Hepatocyte (in vitro differentiated cells): ENCODE results near the gene PTPRR. TPM values are rescaled to one million over a fixed set of nuclear protein-coding genes. Genes with fewer than 3 reads are reported as not detected.

Experiments used
- DNase-seq: peaks from one replicate; pipeline ENCODE4 v3.0.0-alpha.2; 2016; ENCODE audit warnings: low spot score
- H2AFZ ChIP-seq: fragments of 200-600 bp; sonication (generic); 2 replicates; pipeline ENCODE4 v1.6.0; 2016; ENCODE audit warnings: antibody characterized with exemption, mild to moderate bottlenecking
- H3K27ac ChIP-seq: fragments of 200-600 bp; sonication (generic); 2 replicates; pipeline ENCODE4 v1.5.1; 2016; ENCODE audit warnings: mild to moderate bottlenecking
- H3K27me3 ChIP-seq: fragments of 200-600 bp; sonication (generic); 2 replicates; pipeline ENCODE4 v1.6.1; 2016
- H3K36me3 ChIP-seq: fragments of 200-600 bp; sonication (generic); replicated peaks from 2 replicates; pipeline ENCODE4 v1.5.1; 2016; ENCODE audit warnings: low read depth; ENCODE audit not compliant: insufficient read depth
- H3K4me1 ChIP-seq: fragments of 200-600 bp; sonication (generic); 2 replicates; pipeline ENCODE4 v1.5.1; 2016; ENCODE audit warnings: mild to moderate bottlenecking, moderate library complexity; ENCODE audit not compliant: insufficient read depth
- H3K4me2 ChIP-seq: fragments of 200-600 bp; sonication (generic); 2 replicates; pipeline ENCODE4 v1.6.0; 2016
- H3K4me3 ChIP-seq: fragments of 200-600 bp; sonication (generic); 2 replicates; pipeline ENCODE4 v1.5.1; 2016; ENCODE audit warnings: mild to moderate bottlenecking
- H3K79me2 ChIP-seq: fragments of 200-600 bp; sonication (generic); 2 replicates; pipeline ENCODE4 v1.6.0; 2017; ENCODE audit warnings: mild to moderate bottlenecking
- H3K9me2 ChIP-seq: fragments of 200-600 bp; sonication (generic); replicated peaks from 2 replicates; pipeline ENCODE4 v1.6.0; 2017; ENCODE audit warnings: mild to moderate bottlenecking; ENCODE audit not compliant: insufficient read depth
- H3K9me3 ChIP-seq: fragments of 200-600 bp; sonication (generic); 2 replicates; pipeline ENCODE4 v1.5.1; 2016; ENCODE audit warnings: low read depth, mild to moderate bottlenecking
- H4K20me1 ChIP-seq: fragments of 200-600 bp; sonication (generic); 2 replicates; pipeline ENCODE4 v1.6.0; 2016; ENCODE audit warnings: mild to moderate bottlenecking; ENCODE audit not compliant: insufficient read depth, poor library complexity, severe bottlenecking
- CTCF ChIP-seq: fragments of 200-600 bp; sonication (generic); IDR thresholded peaks from 2 replicates; pipeline ENCODE4 v1.5.1; 2016; ENCODE audit warnings: antibody characterized with exemption, mild to moderate bottlenecking; ENCODE audit not compliant: poor library complexity
- EZH2 ChIP-seq: fragments of 200-600 bp; sonication (generic); IDR thresholded peaks from 2 replicates; pipeline ENCODE4 v1.6.1; 2016; ENCODE audit warnings: antibody characterized with exemption, mild to moderate bottlenecking, borderline replicate concordance
- EZH2phosphoT487 ChIP-seq: fragments of 200-600 bp; sonication (generic); IDR thresholded peaks from one replicate; pipeline ENCODE4 v1.6.1; 2018; ENCODE audit warnings: antibody characterized with exemption, mild to moderate bottlenecking, low read depth, moderate library complexity; ENCODE audit not compliant: unreplicated experiment, severe bottlenecking
- WGBS: methylation state at CpG from one replicate; pipeline ENCODE4 v1.1.6; 2016; ENCODE audit warnings: low lambda C conversion rate; ENCODE audit errors: missing lambda C conversion rate; 5-methylcytosine and 5-hydroxymethylcytosine counted together
- polyA plus RNA-seq: library from polyadenylated mRNA; unstranded; fragments of >200 nt; fragmentation: Nextera tagmentation; extraction: Ambion mirVana; gene quantifications from 2 replicates; pipeline ENCODE4 v1.2.1, GENCODE V29; 2016
- total RNA-seq: library from RNA; depleted of rRNA; stranded (reverse); fragments of >200 nt; gene quantifications from 2 replicates; pipeline ENCODE4 v1.2.3, GENCODE V29; 2014

PTPRR gene
- total and polyA plus RNA-seq, 2 experiments from 2014 or later = 1.9 to 4.8 TPM

GRCh38 chr12:70607107-70607506 is 313.4 kb downstream of the PTPRR start:
- no peak overlapping the region for H3K27ac ChIP-seq

GRCh38 chr12:70605976-70606375 is 314.6 kb downstream of the PTPRR start:
- DNase-seq = no peak
- H3K4me3 ChIP-seq = no peak overlapping the region
- 90% methylated on average over 5 of the region's 5 CpGs for WGBS
- no peaks in the 10 kb centered on the region for H3K9me2 ChIP-seq
- TF ChIP-seq EZH2 (no peak), CTCF (no peak), EZH2phosphoT487 (no peak)
- H4K20me1 ChIP-seq = no peaks in the 10 kb centered on the region
- H3K79me2 ChIP-seq = no peaks in the 10 kb centered on the region
- no peaks in the 10 kb centered on the region for H3K36me3 ChIP-seq
- H3K4me1 ChIP-seq = peaks cover 8% of the 10 kb centered on the region
- no peaks in the 10 kb centered on the region for H3K9me3 ChIP-seq
- H3K27me3 ChIP-seq = peaks cover 32% of the 10 kb centered on the region
- H3K27ac ChIP-seq = no peak overlapping the region
- H3K4me2 ChIP-seq = no peak overlapping the region
- no peak overlapping the region for H2AFZ ChIP-seq

More at GRCh38 chr12:70607107-70607506, 313.4 kb downstream of the PTPRR start:
- H3K27me3 ChIP-seq = peaks cover 33% of the 10 kb centered on the region
- no peak for DNase-seq
- TF ChIP-seq CTCF (no peak), EZH2phosphoT487 (no peak)
- no peaks in the 10 kb centered on the region for H3K79me2 ChIP-seq
- no peaks in the 10 kb centered on the region for H4K20me1 ChIP-seq
- H3K4me1 ChIP-seq = peaks cover 8% of the 10 kb centered on the region
- no peaks in the 10 kb centered on the region for H3K36me3 ChIP-seq
- no peaks in the 10 kb centered on the region for H3K9me3 ChIP-seq
- no peak overlapping the region for H3K4me2 ChIP-seq
- H3K4me3 ChIP-seq = no peak overlapping the region
- no peak overlapping the region for H2AFZ ChIP-seq
- H3K9me2 ChIP-seq = no peaks in the 10 kb centered on the region

- no peak overlapping the region for H3K4me3 ChIP-seq
- WGBS = 93% methylated on average over 4 of the region's 4 CpGs
- H3K9me3 ChIP-seq = no peaks in the 10 kb centered on the region
- H3K9me2 ChIP-seq = no peaks in the 10 kb centered on the region
- H3K79me2 ChIP-seq = no peaks in the 10 kb centered on the region
- TF ChIP-seq CTCF (no peak), EZH2phosphoT487 (no peak), EZH2 (no peak)
- DNase-seq = no peak
- no peak overlapping the region for H3K27ac ChIP-seq
- no peaks in the 10 kb centered on the region for H4K20me1 ChIP-seq
- H2AFZ ChIP-seq = no peak overlapping the region
- peaks cover 22% of the 10 kb centered on the region for H3K27me3 ChIP-seq
- no peak overlapping the region for H3K4me2 ChIP-seq
- no peaks in the 10 kb centered on the region for H3K36me3 ChIP-seq
- H3K4me1 ChIP-seq = peaks cover 8% of the 10 kb centered on the region
These were observed 315.9 kb downstream of the PTPRR start for GRCh38 chr12:70604662-70605061.

DNA sequence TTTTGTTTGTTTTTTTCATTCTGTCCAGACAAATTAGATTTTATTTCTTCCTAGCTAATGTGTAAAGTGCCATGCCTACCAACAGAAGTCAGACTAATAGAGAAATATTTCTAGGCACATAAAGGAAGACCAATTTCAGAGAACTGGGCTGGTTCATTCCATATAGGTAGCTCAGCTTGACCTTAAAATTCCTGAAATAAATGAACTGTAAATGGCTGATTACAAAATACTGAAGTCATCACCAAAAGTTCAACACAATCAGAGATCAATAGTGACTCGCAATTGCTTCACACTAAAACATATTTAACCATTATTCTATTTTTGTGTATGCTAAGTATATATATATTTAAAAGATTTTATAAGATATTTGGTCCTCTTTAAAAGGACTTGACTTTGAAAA is 317.5 kb downstream of the PTPRR start:
- Histone ChIP-seq H3K9me3 (no peaks in the 10 kb centered on the region), H2AFZ (no peak overlapping the region), H3K9me2 (no peaks in the 10 kb centered on the region), H3K36me3 (no peaks in the 10 kb centered on the region), H3K4me2 (no peak overlapping the region), H3K4me1 (no peaks in the 10 kb centered on the region), H3K79me2 (no peaks in the 10 kb centered on the region), H3K27me3 (peaks cover 6% of the 10 kb centered on the region), H3K4me3 (no peak overlapping the region), H4K20me1 (no peaks in the 10 kb centered on the region), H3K27ac (no peak overlapping the region)
- DNase-seq = no peak
- 91% methylated on average over 1 of the region's 1 CpG for WGBS
- TF ChIP-seq CTCF (no peak), EZH2phosphoT487 (no peak), EZH2 (no peak)
